Activated CD4-positive, CD25-positive, alpha-beta regulatory T cell treated with anti-CD3 and anti-CD28 coated beads, Interleukin-2, amount 50 U/mL, for 16 hours (primary cell): Measurements from ENCODE around the gene PELI2.

ENCODE experiments used
- DNase-seq: peaks from one replicate; pipeline ENCODE4 v3.0.0-alpha.2; 2020; ENCODE audit warnings: low read depth, low spot score

Gene PELI2

DNA sequence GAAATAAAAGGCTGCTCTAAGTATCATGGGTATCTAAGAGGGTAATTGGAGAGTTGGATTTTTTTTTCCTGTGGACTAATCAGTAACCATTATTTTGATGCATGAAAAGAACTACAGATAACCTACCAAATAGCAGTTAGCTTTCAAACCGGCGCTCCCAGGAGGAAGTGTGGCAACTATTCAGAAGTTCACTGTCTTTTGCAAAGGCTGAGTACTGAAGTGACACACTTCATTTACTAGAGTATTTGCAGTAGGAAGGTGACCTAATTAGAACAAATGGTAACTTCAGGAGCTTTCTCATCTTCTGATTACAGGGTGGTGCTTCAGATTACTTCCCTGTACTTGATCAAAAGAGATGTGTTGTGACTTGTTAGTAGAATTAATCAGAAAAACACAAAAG lies 87.7 kb downstream of the PELI2 start:
- no peak for DNase-seq

GRCh38 chr14:56206596-56206995 lies 88.4 kb downstream of the PELI2 start:
- DNase-seq, result no peak

GRCh38 chr14:56207626-56208292 lies 89.5 kb downstream of the PELI2 start:
- DNase-seq, result no peak

GRCh38 chr14:56208520-56208919 lies 90.3 kb downstream of the PELI2 start:
- no peak for DNase-seq

DNA sequence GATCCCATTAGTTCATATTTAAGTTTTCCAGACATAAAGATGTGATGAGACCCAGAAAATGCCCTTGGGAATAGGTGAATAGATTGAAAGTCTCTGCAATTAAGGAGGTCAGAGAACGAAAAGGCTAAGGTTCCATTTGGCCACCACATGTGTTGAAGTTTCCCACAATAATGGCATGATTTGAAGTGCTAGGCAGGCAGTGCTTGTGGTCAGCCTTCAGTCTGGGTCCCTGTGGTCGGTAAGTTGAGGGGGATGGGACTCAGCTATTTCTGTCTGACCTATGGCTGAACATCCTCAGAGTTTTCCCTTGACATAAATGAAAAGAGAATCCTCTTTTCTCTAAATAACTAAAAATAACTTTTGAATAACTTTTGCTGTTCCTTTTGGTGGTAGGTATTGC lies 92.4 kb downstream of the PELI2 start:
- no peak for DNase-seq

- DNase-seq, result no peak
Observed at GRCh38 chr14:56211084-56211483, 92.9 kb downstream of the PELI2 start.

DNA sequence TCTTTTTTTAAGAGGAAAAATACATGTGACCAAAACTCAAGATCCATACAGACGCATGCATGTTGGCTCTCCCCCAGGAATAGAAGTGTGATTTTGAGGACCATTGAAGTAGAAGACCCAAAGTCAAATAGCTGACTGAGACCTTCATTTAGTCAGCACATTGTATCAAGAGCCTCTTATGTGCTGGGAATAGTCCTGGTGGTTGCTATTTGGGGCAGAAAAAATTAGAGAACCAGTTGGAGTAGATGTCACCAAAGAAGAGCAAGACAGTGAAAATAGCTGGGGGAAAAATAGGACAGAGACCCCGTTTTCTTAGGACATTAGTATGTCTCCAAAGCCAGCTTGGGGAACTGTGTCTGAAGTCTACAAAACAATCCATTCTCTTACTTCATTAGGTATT lies 93.6 kb downstream of the PELI2 start:
- no peak for DNase-seq

- no peak for DNase-seq
Observed at GRCh38 chr14:56212521-56212920, 94.3 kb downstream of the PELI2 start.

DNA sequence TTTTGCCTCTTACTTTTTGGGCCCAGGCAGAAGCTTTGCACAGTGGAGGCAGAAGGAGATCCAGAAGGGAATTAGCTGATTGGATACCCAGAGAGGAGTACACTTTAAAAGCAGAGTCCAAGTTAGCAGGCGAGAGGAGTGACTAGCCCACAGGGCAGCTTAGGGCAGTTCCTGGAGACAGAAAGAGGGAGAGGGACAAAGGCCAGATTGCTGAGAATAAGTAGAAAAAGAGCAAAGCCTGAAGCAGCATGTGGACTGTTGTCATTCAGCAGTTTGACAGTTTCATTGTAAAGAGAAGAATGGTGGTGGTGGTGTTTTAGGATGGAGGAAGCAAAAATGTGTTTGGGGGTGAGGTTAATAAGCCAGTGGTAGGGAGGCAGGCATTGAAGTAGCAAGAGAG lies 95.1 kb downstream of the PELI2 start:
- DNase-seq, result no peak

DNA sequence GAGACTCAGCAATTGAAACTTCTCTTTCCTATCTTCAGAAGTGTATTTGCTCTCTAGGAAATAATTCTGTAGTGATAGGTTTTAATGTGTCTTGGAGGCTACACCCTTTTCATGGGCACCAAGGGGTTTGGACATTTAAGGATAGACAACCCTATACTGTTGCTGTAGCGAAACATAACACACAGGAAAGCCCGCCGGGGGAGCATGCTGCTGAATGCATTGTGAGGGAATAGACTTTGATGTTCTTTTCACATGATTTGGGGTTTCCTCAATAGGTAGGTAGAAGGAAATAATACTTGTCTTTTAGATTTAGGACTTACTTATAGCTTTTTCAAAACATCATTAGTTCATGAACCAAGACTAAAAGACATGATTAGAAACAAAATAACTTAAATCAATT lies 97.0 kb downstream of the PELI2 start:
- DNase-seq, result no peak

DNA sequence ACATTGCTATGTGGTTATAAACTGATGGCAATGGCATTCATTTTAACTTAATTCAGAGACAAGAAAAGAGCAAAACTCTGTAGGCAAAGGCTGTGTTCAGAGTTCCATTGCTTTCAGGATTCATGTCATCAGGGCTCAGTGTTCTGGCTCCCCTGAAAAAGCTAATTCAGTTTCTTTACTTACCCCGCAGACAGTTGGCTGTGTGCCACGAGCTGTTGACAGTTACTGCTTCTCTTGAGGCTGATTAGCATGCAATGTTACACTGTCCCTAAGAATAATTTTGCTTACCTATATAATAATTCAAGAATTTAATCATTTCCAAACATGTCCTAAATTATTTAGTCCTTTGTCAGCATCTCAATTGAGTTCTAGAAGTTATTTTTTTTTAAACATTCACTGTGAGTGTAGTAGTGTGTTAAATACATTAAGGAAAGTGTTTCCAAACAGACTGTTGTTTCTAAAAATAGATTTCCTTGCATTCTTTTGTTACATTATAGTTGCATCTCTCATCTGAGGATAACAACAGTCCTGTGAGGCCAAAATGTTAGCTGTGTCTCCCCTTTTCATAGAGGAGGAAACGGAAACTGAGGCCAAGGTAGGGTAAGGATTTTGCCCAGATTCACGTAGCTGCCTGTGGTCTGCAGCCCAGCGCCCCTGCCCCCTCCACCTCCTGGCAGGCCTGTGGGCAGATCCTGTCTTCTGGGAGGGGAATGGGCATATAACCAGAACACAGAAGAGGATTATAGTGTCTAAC lies 98.6 kb downstream of the PELI2 start:
- DNase-seq, result no peak

DNA sequence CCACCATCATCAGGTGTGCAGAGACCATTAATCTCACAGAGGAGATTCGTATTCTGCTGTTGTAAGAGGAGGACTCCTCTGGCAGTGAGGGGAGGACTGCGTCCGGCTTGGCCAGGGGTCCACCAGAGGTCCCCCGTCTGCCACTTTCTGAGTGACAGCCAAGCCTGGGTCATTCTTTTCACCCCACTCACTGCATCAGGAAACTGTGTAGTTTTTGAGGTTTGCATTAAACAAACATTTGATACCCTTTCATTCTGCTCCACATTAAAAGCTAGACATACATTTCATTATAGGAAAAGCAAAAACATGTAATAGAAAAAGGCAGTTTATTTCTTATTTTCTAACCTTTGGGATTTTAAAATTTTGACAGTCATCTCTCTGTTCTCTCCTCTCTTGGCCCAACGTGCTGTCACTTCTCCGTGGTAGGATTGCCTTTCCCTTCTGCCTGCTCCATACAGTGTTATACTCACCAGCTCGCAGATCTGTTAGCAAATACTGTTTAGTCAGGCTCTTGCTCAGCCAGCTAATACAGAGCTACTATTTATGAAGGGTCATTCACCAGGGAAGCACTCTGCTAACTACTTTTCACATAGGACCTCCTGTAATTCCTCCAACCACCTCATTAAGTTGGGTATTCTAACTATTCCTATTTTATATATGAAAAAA lies 99.3 kb downstream of the PELI2 start:
- DNase-seq, result no peak

DNA sequence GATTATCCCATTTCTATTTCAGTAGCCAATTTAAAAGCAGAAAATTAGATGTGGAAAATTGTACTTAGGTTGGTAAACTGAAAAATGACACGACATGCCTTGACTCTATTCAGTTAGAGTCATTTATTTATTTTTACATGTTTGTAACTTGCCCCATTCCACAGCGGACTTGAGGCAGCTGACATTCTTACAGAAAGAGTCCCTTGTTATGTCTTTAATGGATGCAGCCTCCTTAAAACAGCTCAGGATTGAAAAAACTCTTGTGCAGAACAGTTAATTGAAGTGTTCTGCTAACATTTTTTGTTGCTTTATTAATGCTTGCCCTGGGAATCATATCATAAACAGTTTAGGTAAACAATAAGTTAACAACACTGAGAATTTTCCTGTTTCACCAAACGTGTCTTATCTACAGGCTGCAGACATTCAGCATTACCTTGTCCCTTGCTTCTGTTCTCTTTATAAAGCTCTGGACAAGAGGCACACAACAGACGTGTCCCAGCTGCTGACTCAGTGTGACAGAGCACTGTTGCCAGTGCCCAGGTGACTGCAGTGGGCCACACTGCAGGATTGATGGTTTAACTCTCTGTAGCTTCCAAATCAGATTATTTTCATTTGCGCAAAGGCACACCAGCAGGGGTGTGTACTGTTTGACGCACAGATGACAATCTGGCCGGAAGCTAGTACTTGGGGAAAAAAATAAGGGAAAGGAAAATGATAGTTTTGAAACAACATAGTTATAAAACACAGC lies 101.6 kb downstream of the PELI2 start:
- no peak for DNase-seq

DNA sequence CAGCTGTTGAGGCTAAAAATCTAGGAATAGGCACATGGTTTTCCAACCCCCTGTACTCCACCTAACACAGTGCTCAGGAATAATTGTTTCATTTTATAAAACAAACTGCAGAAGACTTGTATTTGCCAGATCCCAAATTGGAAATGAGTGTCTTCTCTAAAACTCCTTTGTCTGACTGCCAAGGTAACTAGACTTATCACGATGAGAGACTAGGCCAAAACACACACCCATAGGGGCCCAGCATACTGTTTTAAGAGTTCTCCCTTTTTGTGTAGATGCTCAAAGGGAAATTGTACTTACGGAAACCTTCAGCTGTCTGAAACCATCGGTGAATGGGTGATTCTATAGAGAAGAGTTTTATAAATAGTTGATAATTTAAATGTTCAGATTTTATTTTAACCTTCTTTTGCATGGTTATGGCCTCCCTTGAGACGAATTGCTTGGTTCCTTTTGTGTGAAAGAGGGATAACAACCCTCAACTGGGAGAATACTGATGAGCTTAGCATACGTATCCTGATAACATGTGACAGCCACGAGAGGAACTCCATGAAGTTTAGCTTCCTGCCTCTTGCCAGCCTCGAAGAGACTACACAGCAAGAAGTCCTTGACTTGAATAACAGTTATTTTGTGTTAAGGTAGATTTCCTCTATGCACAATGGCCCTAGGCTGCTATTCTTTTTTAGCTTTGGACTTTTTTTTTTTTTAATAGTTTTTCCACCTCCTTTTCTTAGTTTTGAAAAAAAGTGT lies 103.3 kb downstream of the PELI2 start:
- no peak for DNase-seq

DNA sequence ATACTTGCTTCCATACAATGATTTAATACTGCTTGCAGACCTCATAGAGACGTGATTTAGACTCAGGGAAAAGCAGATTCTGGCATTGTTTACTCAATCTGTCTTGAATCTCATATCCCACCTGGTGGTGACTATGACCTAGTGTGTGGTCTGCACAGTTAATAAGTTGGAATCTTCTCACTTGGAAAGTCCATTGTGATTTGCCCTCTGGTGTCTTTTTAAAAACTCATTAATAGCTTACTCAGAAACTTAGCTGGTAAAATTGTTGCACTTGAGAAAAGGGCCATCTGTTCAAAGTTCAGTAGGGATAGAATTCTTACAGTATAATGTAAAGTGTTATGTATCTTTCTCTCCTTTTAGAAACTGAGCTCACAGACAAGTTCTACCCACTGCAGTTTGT lies 106.0 kb downstream of the PELI2 start:
- DNase-seq, result no peak

DNA sequence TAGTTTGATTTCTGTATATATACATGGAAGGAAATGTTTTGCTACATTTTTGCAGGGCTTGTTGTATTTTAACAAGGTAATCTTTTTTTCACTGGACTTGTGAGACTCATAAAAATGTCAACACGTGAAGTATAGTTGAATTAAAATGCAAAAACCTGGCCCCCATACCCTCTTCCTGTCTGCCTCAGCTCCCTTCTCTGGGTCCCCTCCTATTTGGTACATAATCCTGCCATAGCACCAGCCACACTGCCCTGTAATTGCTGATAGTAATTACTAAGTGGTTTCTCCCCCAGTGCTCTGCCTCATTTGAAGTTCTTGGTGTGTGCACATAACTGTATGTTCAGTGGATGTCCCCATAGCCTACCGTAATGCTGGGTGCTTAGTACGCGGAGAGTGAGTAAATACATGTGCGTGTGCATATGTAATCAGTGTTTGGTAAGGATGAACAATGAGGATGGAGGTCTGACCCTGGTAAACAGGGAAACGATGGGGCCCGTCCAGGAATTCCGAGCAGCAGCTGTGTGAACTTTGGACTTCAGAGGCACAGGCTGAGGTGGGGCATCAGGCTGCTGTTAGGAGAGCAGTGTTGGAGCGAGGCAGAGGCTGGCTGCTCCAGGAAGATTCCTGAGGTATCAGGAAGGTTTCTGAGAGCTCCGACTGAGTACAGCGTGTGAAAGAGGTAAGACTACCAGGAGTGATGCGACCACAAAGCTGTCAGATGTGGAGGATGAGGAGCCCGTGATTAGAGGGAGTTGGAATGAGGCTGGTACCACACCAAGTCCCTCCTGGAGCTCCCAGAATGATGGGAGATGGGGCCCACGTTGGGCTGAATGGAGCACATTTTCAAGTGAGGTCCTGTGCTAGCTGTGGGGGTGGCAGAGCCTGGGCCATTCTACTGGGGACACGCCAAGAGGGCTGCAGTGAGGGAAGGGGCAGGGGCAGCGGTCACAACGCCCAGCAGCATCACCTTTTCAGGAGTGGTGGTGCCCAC lies 106.8 kb downstream of the PELI2 start:
- DNase-seq, result no peak

GRCh38 chr14:56235388-56235787 lies 117.2 kb downstream of the PELI2 start:
- DNase-seq, result no peak

- no peak for DNase-seq
Observed at GRCh38 chr14:56237398-56237797, 119.2 kb downstream of the PELI2 start.

GRCh38 chr14:56241461-56241860 lies 123.2 kb downstream of the PELI2 start:
- DNase-seq, result no peak

GRCh38 chr14:56243110-56243509 lies 124.9 kb downstream of the PELI2 start:
- DNase-seq, result no peak
